ENCODE results near the gene BMP10. TPM values are rescaled to one million over a fixed set of nuclear protein-coding genes. Genes with fewer than 3 reads are reported as not detected.

The BMP10 gene
- total RNA-seq, 1 experiment from 2014 or later = not detected

DNA sequence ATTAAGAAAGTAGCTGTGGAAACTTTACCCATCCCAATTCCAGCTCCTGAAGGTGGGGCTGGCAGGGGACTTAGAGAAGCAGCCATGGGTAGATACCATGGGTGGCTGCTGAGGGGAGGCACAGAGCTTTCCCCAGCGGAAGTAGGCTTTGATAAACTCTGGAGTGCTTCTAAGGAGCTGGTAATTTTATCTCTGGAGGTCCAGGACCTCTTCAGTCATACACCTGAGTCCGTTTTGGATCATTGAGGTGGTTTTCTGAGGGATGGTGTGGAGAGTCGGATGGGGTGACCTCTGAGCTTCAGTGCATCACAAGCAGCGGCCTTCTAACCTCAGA, 36.7 kb upstream of the BMP10 start (continued):
- TF ChIP-seq ZNF274 (IDR thresholded peaks at IDR 0.05; ENCODE audit: low read depth, low read length) = no peak
- TF ChIP-seq SIN3A (IDR thresholded peaks at IDR 0.05; ENCODE audit: low read depth) = no peak
- no peak for TF ChIP-seq POLR2AphosphoS5 (IDR thresholded peaks at IDR 0.05; ENCODE audit: low read depth, low read length)
- TF ChIP-seq SP1 (IDR thresholded peaks at IDR 0.05; ENCODE audit: low read depth) = no peak

DNA sequence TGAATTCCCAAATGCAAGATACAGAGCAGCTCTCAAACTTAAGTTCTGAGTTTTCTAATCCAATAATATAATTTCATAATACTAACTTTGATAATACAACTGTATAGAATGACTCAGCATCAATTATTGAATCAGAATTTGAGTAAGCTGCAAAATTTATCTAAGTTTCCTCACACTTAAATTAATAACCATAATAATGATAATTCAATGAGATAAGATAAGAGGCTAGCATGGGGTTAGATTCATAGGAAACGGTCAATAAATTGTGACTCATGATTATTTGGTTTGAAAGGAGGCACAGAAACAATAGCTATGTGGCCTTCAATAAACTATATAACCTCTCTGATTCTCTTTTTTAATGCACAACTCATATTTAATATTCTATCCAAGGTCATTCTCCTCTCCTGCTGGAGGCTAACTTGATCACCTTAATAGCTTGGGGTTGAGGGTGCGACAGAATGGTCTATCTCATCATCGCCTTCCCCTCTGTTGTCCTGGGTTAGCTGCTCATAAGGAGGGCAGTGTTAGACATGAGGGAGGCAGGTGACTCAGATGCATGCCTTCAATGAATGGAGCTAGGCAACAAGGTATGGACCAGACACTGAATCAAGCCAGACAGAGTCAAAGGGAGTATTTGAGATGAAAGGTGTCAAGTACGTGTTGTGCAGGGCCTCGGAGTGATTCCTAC, 36.2 kb upstream of the BMP10 start:
- H3K4me2 ChIP-seq (ENCODE audit: low read length) = peak overlapping the region; percentile 64; the same call in 1 of the 2 replicates
- POLR2A ChIA-PET = interaction anchor here (1.4 kb wide), 1 partner anchor 444 kb away, joined by 3 read pairs; no protein-coding TSS in a partner anchor
- intact Hi-C loops (cut with micrococcal nuclease) = loop anchor here (5.0 kb wide), 3 partner anchors 70 to 440 kb away; partner anchors contain the start of genes APLF and FBXO48
- no TSS peak for BruUV-seq (replicated peaks)
- H3K27ac ChIP-seq (ENCODE audit: low read depth, low read length) = peak overlapping the region; percentile 16; the same call in 1 of the 2 replicates
- H3K79me2 ChIP-seq (ENCODE audit: insufficient read depth, low read length) = no peaks in the 10 kb centered on the region
- CTCF ChIA-PET = interaction anchor here (0.8 to 3.5 kb wide), 8 partner anchors 18 to 444 kb away, joined by 3 to 30 read pairs (median 9); no protein-coding TSS in a partner anchor
- no peaks in the 10 kb centered on the region for H3K9me3 ChIP-seq (ENCODE audit: control insufficient read depth in 1 of 2, insufficient read depth in 1 of 2, low read depth in 1 of 2, low read length in 2 of 2)
- H3K4me3 ChIP-seq (replicated peaks in 1 of 2; ENCODE audit: low read depth in 1 of 2, low read length in 2 of 2) = no peak overlapping the region
- H4K20me1 ChIP-seq (ENCODE audit: insufficient read depth) = no peaks in the 10 kb centered on the region
- ATAC-seq (peak; percentile 49), DNase-seq (ENCODE audit: low read depth, low spot score) (no peak)
- no peaks in the 10 kb centered on the region for H3K36me3 ChIP-seq (ENCODE audit: control insufficient read depth in 1 of 2, insufficient read depth in 2 of 2, low read length in 2 of 2)
- H3K9me2 ChIP-seq (ENCODE audit: insufficient read depth) = no peaks in the 10 kb centered on the region
- peaks cover 20 to 23% of the 10 kb centered on the region in 2 experiments for H3K4me1 ChIP-seq (ENCODE audit: control insufficient read depth in 1 of 2, insufficient read depth in 2 of 2, low read length in 2 of 2)
- no peaks in the 10 kb centered on the region for H3K27me3 ChIP-seq (ENCODE audit: insufficient read depth, low read length)
- RAD21 ChIA-PET (ENCODE audit: low non-redundant PET in 1 of 2, low total read pairs in 2 of 2, uncharacterized antibody in 2 of 2, unreplicated experiment in 2 of 2) = interaction anchor here in 1 of 2 experiments (1.0 to 1.6 kb wide), 2 partner anchors 155 to 444 kb away, joined by 3 to 5 read pairs; no protein-coding TSS in a partner anchor
- peak; percentile 9 for TF ChIP-seq TCF7L2 (IDR thresholded peaks at IDR 0.05; ENCODE audit: borderline replicate concordance, extremely low read depth, insufficient read depth, insufficient read length)
- no peak for TF ChIP-seq SRF (IDR thresholded peaks at IDR 0.05; ENCODE audit: low read depth)
- H2AFZ ChIP-seq (ENCODE audit: low read depth, low read length, poor library complexity, severe bottlenecking) = peak overlapping the region; percentile 51
- H3K9ac ChIP-seq (ENCODE audit: low read length) = no peak overlapping the region

DNA sequence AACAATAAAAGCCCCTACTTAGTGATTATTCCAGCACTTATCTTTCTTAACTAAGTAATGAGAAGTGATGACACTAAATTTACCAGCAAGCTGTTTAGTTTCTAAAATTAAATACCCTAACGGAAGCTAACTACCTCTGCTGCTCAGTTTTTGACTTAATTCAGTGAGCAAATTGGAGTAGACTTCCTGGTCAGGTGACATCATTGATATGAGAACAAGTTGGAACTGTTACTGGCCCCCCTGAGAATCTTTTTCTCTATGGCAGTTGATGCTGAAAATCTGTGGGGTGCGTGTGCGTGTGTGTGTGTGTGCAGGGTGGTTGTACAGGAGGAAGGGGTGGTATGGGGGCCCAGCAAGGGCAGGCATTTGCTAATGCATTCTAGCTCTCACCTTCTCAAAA, 35.5 kb upstream of the BMP10 start:
- Histone ChIP-seq H3K9me2 (ENCODE audit: insufficient read depth) (no peaks in the 10 kb centered on the region), H3K9me3 (ENCODE audit: control insufficient read depth in 1 of 2, insufficient read depth in 1 of 2, low read depth in 1 of 2, low read length in 2 of 2) (no peaks in the 10 kb centered on the region), H4K20me1 (ENCODE audit: insufficient read depth) (no peaks in the 10 kb centered on the region), H3K36me3 (ENCODE audit: control insufficient read depth in 1 of 2, insufficient read depth in 2 of 2, low read length in 2 of 2) (no peaks in the 10 kb centered on the region), H3K4me2 (ENCODE audit: low read length) (no peak overlapping the region), H3K9ac (ENCODE audit: low read length) (no peak overlapping the region), H3K27ac (ENCODE audit: low read depth, low read length) (no peak overlapping the region), H3K79me2 (ENCODE audit: insufficient read depth, low read length) (no peaks in the 10 kb centered on the region), H3K4me3 (replicated peaks in 1 of 2; ENCODE audit: low read depth in 1 of 2, low read length in 2 of 2) (no peak overlapping the region), H2AFZ (ENCODE audit: low read depth, low read length, poor library complexity, severe bottlenecking) (peak overlapping the region; percentile 19), H3K4me1 (ENCODE audit: control insufficient read depth in 1 of 2, insufficient read depth in 2 of 2, low read length in 2 of 2) (peaks cover 20 to 23% of the 10 kb centered on the region in 2 experiments), H3K27me3 (ENCODE audit: insufficient read depth, low read length) (no peaks in the 10 kb centered on the region)
- no peak for ATAC-seq
- DNase-seq (ENCODE audit: low read depth, low spot score) = no peak
- BruUV-seq (replicated peaks) = no TSS peak
- intact Hi-C loops (cut with micrococcal nuclease) = loop anchor here (5.0 kb wide), 3 partner anchors 69 to 439 kb away; partner anchors contain the start of genes APLF and FBXO48
- CTCF ChIA-PET = interaction anchor here (2.7 to 3.5 kb wide), 4 partner anchors 18 to 443 kb away, joined by 11 to 30 read pairs (median 22); no protein-coding TSS in a partner anchor
- POLR2A ChIA-PET = no interaction called here
- RAD21 ChIA-PET (ENCODE audit: low non-redundant PET in 1 of 2, low total read pairs in 2 of 2, uncharacterized antibody in 2 of 2, unreplicated experiment in 2 of 2) = no interaction called here
- no peak for TF ChIP-seq TCF7L2 (IDR thresholded peaks at IDR 0.05; ENCODE audit: borderline replicate concordance, extremely low read depth, insufficient read depth, insufficient read length)
- no peak for TF ChIP-seq ELF1 (IDR thresholded peaks at IDR 0.05; ENCODE audit: borderline replicate concordance, low read depth)
- no peak for TF ChIP-seq ZNF274 (IDR thresholded peaks at IDR 0.05; ENCODE audit: low read depth, low read length)
- TF ChIP-seq CEBPB (IDR thresholded peaks at IDR 0.05; ENCODE audit: low read depth) = no peak
- no peak for TF ChIP-seq RAD21 (IDR thresholded peaks at IDR 0.05; ENCODE audit: low read depth)
- TF ChIP-seq, protein P1, sequence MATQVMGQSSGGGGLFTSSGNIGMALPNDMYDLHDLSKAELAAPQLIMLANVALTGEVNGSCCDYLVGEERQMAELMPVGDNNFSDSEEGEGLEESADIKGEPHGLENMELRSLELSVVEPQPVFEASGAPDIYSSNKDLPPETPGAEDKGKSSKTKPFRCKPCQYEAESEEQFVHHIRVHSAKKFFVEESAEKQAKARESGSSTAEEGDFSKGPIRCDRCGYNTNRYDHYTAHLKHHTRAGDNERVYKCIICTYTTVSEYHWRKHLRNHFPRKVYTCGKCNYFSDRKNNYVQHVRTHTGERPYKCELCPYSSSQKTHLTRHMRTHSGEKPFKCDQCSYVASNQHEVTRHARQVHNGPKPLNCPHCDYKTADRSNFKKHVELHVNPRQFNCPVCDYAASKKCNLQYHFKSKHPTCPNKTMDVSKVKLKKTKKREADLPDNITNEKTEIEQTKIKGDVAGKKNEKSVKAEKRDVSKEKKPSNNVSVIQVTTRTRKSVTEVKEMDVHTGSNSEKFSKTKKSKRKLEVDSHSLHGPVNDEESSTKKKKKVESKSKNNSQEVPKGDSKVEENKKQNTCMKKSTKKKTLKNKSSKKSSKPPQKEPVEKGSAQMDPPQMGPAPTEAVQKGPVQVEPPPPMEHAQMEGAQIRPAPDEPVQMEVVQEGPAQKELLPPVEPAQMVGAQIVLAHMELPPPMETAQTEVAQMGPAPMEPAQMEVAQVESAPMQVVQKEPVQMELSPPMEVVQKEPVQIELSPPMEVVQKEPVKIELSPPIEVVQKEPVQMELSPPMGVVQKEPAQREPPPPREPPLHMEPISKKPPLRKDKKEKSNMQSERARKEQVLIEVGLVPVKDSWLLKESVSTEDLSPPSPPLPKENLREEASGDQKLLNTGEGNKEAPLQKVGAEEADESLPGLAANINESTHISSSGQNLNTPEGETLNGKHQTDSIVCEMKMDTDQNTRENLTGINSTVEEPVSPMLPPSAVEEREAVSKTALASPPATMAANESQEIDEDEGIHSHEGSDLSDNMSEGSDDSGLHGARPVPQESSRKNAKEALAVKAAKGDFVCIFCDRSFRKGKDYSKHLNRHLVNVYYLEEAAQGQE (IDR thresholded peaks at IDR 0.05; ENCODE audit: low read depth) = no peak
- no peak for TF ChIP-seq ZFX (IDR thresholded peaks at IDR 0.05)
- TF ChIP-seq JUND (IDR thresholded peaks at IDR 0.05) = no peak
